Retinal pigment epithelial cell (primary cell): ENCODE measurements around the gene FAM210A.

Experiments used
- DNase-seq: peaks from one replicate; pipeline ENCODE4 v3.0.0-alpha.2; 2010; ENCODE audit warnings: low read depth
- H3K4me3 ChIP-seq: 2 replicates; pipeline ENCODE4 v1.5.1; 2011; ENCODE audit warnings: mild to moderate bottlenecking, low read length, control low read depth, moderate library complexity
- CTCF ChIP-seq: conservative IDR thresholded peaks from 2 replicates; pipeline ENCODE4 v1.5.1; 2011; ENCODE audit warnings: low read depth, low read length, control low read depth, inconsistent platforms

Gene FAM210A

GRCh38 chr18:13618760-13619438 lies 107.5 kb downstream of the FAM210A start:
- no peak for DNase-seq
- no peak overlapping the region for H3K4me3 ChIP-seq
- no peak for TF ChIP-seq CTCF

GRCh38 chr18:13617826-13618515 lies 108.4 kb downstream of the FAM210A start:
- no peak overlapping the region for H3K4me3 ChIP-seq
- TF ChIP-seq CTCF = no peak
- DNase-seq = no peak

GRCh38 chr18:13616525-13617035 lies 109.8 kb downstream of the FAM210A start:
- TF ChIP-seq CTCF = no peak
- H3K4me3 ChIP-seq = no peak overlapping the region
- DNase-seq = no peak

- no peak for TF ChIP-seq CTCF
- H3K4me3 ChIP-seq = no peak overlapping the region
- no peak for DNase-seq
These were observed 110.3 kb downstream of the FAM210A start for GRCh38 chr18:13616041-13616440.

- H3K4me3 ChIP-seq = no peak overlapping the region
- DNase-seq = no peak
- no peak for TF ChIP-seq CTCF
These were observed 110.9 kb downstream of the FAM210A start for GRCh38 chr18:13615432-13615861.

- no peak for DNase-seq
- no peak overlapping the region for H3K4me3 ChIP-seq
- no peak for TF ChIP-seq CTCF
These were observed 111.6 kb downstream of the FAM210A start for GRCh38 chr18:13614641-13615288.
